ENCODE measurements around the gene UVRAG.

Gene UVRAG

DNA sequence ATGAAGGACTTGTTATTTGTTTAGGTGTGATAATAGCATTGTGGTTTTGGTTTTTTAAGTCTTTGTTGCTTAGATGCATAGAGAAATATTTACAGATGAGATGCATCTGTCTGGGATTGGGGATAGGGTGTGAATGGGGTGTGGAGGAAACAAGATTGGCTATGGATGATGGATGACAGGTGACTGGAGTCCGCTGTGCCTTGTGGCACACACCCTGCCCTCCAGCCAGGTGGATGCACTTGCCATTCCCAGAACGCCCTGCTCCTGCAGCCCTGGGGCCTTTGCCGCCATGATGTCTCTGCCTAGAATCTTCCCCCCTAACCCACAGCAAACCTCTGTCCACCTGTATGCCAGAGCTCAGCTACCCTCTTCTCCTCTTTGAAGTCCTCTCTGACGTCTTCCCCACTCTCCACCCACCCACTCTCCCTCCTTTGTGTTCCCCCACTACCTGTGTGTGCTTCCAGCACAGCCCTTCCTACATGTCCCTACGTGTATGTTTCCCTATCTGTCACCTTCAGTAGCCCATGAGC is 336.6 kb downstream of the UVRAG start:
- DNase-seq (ENCODE audit: low spot score) = no peak

DNA sequence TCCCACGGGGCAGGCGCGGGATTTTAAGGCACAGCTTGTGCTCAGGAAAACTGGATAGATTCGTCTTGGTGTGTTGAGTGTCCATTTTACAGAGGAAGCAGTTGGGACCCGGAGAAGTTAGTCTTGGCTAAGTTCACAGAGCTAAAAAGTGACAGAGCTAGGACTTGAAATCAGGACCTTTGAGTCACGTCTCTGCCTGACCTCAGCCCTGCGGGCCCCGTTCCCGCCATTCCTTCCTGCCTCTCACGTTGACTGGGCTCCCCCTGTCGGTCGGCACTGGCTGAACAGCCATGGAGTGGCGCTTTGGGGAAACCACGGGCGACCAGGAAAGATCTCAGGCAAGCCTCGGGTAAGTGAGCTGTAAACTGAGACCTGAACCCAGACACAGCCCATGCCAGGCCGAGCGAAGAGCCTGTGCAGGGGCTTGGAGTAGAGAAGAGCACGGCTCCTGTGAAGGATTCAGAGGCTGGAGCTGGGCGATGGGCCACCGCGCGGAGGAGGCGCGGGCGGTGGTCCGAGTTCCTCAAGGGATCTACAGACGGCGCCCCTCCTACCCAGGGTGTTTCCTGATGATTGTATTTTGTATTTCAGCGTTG is 337.2 kb downstream of the UVRAG start:
- peak; percentile 86 for DNase-seq (ENCODE audit: low spot score)

DNA sequence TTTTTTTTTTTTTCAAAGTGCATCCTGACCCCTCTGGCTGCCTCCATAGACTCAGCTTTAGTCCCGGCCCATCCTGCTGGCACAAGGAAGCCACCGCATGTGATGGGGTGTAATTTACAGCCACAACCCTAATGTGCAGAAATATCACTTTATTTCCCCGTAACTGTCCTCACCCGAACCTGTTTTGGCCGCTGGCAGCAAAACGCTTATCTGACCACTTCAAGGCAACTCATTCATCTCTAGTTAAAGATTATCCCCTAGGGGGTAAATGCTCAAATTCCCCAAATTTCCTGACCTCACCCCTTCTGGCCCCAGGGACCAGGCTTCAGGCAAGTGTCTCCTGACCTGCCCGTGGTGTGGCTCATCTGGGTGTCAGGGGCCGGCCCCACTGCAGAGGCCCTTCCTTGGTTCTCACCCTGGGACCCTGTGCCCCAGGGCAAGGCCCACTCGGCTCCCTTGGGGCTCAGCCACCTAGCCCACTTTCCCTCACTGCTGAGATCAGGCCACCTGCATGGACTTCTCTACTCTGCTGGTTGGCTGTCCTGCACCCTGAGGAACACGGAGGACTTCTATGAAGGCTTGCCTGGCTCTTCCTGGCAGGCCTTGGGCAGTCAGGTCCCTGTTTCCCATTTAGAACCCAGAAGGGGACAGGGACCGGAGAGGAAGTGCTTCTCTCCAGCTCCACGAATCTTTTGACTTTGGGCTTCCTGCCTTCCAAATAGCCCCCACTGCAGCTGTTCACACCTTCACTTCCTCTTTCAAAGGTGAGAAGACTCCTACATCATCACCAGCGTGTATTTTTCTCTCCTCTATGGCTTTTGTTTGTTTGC is 337.9 kb downstream of the UVRAG start:
- no peak for DNase-seq (ENCODE audit: low spot score)

DNA sequence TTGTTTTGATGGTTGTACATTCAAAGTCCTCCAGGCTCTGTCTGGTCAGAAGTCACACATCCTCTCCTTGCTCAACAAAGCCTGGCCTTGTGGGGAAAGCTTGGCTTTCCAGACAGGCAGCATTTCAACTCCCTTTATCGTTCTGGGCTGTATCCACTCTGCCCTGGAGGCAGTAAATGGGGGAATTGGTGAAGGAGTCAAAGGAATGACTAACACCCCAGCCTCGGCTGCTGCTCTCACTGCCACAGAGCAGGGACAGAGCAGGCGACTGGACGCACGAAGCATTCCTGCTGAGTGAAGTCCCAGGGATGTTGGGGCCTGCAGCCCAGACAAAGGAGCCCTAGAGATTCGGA is 338.5 kb downstream of the UVRAG start:
- no peak for DNase-seq (ENCODE audit: low spot score)

DNA sequence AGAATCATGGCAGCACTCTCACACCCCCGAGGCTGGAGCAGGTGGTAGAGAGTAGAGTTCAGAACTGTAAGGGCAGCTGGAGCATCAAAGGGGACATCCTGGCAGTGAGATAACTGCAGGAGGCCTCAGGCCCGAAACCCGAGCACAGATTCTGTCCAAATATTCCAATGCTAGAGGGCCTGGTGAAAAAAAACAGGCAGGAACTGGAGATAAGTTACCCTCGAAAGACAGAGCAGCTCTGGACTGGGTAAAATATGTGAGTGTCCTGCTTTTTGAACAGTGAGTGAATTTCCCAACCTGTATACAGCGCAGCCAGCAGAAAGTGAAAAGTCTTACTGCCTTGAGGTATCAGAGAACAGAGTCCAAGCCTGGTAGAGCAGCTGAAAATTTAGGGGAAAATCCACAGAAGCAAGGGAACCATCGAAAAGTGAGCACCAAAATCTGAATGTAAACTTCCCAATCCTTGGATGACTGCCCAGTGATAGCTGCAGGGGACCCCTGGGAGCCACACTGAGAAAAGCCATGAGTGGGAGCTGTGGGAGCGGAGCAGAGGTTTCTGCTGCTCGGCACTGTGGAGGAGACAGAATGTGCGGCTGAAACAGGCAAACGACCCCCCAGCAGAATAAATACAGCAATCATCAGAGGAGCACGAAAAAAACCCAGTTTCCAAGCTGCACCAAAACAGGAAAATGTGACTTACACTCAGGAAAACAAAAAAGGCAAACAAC is 340.7 kb downstream of the UVRAG start:
- no peak for DNase-seq (ENCODE audit: low spot score)

DNA sequence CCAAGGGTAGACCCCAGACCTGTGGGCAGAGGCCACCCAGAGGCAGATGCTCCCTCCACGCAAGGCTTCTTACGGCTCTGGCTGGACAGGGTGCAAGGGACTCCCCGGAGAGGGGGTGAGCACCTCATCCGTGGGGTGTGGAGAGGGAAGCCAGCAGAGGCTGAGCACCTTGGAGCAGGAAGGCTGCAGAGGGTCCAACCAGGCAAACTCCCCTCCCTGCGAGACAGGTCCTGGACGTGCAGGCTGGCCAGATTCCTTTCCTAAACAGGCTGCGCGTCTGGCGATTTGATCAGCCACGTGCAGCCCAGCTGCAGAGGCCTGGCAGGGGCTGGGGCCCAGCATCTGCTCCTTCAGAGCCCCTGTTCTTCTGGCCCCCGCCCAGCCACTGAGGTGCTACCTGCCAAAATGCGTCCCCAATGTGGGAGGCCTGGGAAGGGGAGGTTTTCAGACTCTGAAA is 342.0 kb downstream of the UVRAG start:
- no peak for DNase-seq (ENCODE audit: low spot score)

DNA sequence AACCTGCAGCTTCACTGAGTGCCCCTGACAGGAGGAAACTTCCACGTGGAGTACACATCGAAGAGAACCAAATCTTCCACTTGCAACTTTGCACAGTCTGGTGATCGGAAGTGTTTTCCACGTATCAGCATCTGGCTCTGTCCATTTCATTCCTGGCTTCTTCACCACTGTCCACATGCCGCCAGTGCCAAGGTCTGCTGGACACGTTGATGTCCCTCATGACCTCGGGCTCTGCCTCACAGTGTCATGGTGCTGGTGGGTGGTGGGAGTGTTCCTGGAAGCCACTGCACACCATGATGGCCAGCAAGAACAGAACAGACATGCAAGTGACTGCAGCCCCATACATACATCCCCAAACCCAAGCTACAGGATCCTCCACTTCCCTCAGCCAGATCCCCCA is 342.9 kb downstream of the UVRAG start:
- no peak for DNase-seq (ENCODE audit: low spot score)

DNA sequence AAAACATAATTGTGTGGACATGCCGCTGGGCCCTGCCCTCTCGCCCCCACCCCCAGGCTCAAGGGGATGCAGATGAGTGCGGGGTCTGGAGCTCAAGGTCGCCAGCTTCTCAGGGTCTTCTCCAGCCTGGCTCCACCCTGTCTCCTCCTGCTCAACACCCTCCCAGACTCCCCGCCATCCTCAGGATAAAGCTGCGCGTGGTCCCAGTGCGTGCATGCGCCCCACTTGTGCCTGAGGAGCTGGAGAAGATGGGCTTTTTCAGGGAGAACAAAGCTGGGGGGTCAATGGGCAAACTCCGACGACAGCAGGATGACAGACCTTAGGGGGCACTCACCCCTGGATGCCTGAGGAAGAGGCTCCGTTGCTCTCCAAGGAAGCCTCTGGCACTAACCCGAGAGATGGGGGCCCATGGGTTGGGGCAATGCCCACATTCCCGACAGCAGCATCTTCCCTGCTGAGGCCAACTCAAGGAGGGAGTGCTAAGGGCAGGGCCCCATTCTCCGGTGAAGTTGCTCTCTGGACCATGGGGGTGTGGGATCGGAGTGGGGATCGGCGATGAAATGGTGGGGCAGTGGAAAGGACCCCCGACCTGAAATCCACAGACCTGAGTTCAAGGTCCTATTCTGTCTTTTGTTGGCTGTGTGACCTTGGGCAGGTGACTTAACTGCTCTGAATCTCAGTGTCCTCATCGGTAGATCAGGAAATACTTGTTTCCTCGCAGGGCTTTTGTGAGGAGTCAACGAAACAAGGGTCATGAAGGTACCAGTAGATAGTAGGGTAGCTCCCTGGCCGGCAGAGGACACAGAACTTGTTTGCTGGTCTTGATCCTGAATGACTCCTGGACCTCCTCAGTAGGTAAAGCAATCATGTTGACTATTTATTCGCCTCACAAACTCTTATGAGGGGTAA is 343.6 kb downstream of the UVRAG start:
- DNase-seq (ENCODE audit: low spot score) = no peak

DNA sequence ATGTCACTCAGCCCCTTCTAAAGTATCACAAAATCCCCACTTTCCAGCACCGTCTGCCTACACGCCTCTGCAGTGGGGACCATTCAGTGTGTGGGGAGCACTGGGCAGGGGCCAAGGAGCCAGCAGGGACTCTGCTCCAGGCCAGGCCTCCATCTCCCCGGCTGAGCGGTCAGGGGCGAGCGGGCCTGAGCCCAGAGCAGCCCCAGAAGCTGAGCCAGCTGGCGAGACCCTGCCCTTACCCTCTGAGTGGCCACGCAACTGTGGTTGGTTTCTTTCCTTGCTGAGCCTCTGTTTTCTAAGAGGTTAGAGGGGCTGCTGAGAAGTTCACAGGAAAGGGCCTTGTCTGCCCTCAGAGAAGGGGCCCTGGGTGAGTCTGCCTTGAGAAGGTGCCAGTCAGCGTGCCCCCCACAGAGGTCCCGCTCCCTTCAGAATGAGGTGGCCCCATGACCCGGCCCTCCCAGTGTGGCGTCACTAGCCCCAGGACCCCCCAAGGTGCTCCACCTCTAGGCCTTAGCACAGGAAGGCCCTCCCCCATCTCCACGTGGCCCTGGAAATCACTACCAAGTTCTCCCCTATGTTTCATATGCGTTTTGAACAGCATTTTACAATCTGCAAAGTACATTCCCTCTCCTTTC is 344.4 kb downstream of the UVRAG start:
- DNase-seq (ENCODE audit: low spot score) = no peak

DNA sequence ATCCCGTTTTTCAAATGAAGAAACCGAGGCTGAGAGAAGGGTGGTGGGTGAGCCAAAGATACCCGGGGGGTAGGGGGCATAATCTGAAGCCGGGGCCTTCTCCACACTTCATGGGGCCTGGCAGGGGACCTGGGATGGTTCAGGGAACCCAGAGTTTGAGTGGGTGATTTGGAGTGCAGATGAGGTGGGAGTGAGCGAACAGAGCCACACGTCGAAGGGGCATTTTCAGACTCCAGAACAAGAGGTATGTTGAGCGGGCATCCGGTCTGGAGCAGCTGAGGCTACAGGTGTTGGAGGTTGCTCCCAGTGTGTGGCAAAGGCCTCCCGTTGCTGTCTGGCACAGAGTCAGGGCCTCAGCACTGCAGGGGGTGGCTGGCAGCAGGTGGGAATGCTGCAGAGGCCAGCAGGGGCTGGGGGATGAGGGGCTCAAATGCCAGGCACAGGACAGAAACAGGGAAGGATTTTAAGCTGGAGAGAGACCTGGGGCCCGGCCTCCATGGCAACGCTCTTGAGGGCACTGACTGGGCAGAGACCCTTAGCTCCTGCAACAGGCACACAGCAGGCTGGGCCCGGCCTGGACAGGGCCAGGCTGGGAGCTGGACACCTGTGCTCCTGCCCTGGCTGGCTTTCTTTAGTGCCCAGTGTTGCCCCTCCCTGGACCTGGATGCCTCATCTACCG is 345.1 kb downstream of the UVRAG start:
- DNase-seq (ENCODE audit: low spot score) = no peak

DNA sequence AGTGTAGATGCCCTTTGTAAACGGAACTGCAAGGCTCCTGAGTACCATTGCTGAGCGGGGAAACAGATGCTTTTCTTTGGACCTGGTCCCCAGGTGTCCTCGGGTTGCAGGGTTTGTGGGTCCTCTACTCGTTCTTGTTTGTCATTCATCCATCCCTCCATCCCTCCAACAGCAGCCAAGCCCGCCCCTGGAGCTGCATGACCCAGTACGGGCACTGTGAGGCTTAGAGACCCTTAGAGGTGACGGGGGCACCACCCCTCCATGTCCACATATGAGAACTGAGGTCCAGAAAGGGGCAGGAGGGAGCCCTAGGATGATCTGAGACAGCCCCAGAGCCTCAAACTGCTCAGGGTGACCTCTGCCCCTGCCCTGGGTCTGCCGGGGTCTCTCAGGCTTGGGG is 345.8 kb downstream of the UVRAG start:
- DNase-seq (ENCODE audit: low spot score) = no peak

DNA sequence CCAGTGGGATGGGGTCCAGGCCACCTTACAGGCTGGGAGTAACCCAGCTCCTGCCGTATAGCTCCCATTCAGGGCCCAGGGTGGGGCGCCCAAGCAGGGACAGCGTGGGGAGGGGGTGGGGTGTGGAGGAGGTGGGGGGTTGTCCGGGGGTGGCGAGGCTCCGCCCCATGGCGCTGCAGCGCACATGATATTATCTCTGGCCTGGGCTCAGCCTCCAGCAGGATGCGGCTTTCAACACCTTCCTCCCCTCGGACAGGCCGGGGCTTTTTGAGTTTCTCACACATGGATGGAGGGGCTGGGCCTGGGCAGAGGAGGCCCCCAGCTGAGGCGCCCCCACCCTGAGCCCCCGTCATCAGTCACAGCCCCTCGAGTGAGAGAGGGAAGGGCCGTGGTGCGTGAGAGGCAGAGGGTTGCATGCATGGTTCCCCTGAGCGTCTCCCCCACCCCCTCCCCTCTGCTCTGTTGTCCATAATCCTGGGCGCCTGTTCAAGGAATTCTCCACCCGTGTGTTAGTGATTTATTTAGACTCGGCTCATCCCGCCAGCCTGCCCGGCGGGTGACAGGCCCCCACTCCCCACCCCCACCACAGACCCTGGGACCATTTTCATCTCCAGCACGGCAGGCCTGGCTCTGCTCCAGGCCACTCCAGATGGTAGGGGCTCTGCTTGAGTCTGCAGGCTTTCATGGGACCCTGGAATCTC is 346.4 kb downstream of the UVRAG start:
- no peak for DNase-seq (ENCODE audit: low spot score)

DNA sequence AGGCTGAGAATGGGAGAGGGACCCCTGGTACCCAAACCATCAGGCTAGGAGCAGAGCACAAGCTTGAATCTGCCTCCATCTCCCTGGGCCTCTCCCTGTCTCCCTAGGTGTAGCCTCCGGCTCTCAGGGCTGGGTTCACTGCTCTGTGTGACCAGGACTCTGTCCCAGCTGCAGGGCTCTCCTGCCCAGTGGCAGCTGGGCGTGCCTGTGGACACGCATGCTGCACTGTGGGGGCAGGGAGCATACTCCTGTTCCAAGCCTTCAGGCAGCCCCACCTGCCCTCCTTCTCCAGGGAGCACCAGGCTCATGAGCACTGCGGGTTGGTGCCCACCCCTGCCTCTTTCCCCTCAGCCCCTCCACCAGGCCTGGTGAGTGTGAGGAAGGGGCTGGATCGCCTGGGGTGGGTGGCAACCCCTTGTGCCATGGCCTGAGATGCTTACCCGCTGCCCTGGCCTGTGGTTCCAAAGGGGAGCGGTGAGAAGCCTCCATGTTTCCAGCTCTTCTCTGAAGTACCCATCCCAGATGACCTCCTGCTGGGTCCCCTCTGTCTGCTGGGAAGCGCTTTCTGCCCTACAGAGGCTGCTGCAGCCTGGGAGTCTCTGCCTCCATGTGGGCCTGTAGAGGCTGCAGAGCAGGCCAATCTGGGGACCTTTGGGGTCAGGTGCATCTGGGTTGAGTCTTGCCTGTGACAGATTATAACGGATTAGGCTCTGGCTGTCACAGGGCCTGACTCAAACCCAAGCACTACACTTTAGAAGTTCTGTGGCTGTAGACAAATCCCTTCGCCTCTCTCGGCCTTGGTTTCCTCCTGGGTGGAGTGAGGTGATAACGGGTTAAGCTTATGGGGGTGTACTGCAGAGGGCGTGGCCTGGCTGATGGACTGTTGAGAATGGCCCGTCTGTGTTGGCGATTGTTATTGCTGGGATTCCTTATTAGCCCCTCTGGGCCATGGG is 347.6 kb downstream of the UVRAG start:
- no peak for DNase-seq (ENCODE audit: low spot score)

DNA sequence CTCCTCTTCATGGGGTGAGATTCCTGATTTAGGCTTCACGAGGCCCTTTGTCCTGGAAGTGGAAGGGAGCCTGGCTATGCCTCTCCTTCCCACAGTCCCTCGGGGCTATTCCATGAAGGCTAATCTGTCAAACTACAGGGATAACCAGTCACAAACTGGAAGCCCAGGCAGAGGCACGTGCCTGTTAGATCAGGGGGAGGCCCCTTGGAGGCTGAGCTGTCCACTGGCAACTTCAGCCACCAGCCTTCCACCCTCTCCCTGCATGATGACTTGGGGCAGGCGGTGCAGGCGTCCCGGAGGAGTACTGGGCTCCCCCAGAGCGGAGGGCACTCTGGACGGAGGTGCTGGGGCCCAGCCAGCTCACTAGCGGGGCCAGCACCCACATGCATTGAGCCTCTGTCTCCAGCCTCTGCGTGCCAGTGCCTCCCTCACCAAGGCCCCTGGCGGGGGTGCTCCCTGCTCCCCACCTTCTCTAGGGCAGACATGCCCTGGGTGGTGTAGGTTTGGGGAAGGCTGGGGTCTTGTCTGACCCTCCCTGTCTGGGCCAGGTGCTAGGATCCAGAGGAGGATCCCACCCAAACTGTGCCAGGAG is 348.4 kb downstream of the UVRAG start:
- no peak for DNase-seq (ENCODE audit: low spot score)

DNA sequence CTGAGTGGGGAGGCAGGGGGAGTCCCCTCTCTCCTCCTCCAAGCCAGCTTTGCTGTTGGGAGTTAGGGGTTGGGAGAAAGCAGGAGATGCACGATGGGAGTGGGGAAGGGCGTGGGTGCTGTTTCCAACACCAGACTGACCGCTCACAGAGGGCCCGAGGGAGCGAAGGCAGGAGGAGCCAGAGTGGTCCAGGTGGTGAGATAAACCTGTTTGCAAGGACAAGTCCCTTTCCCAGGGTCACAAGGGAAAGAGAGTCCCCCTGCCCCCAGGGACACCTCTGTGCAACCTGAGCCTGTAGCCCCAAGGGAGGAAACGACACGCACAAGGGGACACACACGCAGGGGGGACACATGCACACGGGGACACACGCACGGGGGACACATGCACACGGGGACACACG is 349.1 kb downstream of the UVRAG start:
- DNase-seq (ENCODE audit: low spot score) = no peak

DNA sequence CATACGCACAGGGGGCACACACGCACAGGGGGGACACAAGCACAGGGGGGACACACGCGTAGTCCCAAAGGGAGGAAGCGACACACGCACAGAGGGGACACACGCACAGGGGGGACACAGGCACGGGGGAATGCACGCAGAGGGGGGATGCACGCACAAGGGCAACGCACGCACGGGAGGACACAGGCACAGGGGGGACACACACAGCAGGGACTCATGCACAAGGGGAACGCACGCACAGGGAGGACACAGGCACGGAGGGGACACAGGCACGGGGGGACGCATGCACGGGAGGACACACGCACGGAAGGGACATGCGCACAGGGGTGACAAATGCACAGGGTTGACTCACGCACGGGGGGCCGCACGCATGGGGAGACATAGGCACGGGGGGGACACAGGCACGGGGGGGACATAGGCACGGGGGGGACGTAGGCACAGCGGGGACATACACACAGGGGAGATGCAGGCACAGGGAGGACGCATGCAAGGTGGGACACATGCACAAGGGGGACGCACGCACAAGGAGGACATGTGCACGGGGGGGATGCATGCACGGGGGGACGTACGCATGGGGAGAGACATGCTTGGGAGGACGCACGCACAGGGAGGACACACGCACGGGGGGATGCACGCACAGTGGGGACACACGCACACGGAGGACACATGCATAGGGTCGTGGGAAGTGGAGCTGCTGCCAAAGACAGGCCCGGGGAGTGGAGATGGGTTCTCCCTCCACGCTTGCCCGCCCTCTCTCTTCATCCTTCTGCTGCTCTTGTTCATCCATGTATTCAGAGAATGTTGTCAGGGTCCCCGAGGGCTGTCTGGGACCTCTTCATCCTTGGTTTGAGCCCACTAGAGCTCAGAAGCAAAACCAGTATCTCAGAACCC is 350.1 kb downstream of the UVRAG start:
- DNase-seq (ENCODE audit: low spot score) = no peak

DNA sequence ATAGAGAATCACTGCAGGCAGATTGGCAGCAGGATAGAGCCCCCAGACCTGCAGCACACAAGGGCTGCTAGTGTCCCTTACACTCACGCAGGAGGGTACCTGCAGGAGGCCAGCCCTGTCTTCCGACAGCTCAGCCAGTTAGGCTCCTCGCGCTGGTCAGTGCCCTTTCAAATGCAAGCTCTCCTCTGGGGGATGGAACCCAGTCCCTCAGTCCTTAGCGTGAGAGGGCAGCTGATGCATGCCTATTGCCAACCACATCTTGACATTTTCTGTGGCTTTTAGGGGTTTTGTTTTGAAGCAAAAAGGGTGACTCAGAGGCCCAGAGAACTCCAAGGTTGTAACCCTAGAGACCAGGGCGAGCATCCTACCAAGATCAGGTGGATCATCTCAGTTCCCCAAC is 351.3 kb downstream of the UVRAG start:
- DNase-seq (ENCODE audit: low spot score) = no peak

DNA sequence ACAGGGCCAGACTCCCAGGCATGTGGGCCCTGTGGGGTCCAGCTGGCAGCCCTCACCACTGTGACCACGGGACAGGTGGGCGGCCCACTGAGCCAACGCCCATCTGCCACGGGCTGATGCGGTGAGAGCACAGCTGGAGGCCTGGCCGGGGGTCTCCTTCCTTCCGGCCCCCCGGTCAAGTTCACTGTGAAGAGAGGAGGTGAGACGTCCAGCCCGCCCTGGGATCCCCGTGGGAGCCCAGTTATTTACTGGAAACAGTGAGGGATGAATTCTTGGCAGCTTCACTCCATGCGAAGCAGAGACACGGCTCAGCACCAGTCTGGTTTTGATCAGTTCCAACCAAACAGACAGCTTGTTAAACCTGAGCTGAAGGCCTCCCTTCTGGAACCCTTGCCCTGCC is 352.6 kb downstream of the UVRAG start:
- DNase-seq (ENCODE audit: low spot score) = no peak

Data from HuH-7 (cell line).